Hepatocyte (in vitro differentiated cells): ENCODE measurements around the gene ZFP36L2.

Source experiments
- EZH2 ChIP-seq: fragments of 200-600 bp; sonication (generic); IDR thresholded peaks from 2 replicates; pipeline ENCODE4 v1.6.1; 2016; ENCODE audit warnings: antibody characterized with exemption, mild to moderate bottlenecking, borderline replicate concordance
- TF ChIP-seq, protein P1 (sequence below): fragments of 200-600 bp; sonication (generic); IDR thresholded peaks from 2 replicates; pipeline ENCODE4 v1.5.1; 2016; ENCODE audit warnings: antibody characterized with exemption, mild to moderate bottlenecking; ENCODE audit not compliant: poor library complexity

DNA sequence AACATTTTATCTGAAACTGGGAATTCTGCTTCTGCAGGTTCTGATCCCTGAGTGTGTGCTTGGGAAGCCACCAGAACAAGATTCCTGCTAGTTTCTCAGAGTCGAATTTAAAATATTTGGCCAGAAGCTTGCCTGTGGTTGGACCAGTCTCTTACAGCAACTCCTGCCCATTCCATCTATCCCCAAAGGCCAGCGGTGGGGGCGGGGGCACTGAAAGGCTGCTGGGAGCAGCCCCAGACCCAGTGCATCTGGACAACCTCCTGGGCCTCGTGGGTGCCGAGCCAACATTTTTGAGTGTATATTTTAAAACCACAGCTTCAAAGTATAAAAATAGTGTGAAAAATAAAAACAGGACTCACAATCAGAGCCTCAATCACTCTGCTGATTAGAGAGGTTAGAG is 38.6 kb upstream of the ZFP36L2 start:
- TF ChIP-seq, protein P1, sequence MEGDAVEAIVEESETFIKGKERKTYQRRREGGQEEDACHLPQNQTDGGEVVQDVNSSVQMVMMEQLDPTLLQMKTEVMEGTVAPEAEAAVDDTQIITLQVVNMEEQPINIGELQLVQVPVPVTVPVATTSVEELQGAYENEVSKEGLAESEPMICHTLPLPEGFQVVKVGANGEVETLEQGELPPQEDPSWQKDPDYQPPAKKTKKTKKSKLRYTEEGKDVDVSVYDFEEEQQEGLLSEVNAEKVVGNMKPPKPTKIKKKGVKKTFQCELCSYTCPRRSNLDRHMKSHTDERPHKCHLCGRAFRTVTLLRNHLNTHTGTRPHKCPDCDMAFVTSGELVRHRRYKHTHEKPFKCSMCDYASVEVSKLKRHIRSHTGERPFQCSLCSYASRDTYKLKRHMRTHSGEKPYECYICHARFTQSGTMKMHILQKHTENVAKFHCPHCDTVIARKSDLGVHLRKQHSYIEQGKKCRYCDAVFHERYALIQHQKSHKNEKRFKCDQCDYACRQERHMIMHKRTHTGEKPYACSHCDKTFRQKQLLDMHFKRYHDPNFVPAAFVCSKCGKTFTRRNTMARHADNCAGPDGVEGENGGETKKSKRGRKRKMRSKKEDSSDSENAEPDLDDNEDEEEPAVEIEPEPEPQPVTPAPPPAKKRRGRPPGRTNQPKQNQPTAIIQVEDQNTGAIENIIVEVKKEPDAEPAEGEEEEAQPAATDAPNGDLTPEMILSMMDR, result no peak
- no peak for TF ChIP-seq EZH2
